Thymus (tissue), 11 donors: ENCODE data around the gene FAM83F. TPM values are rescaled to one million over a fixed set of nuclear protein-coding genes. Genes with fewer than 3 reads are reported as not detected.
A peak's percentile ranks its signal among the peaks of the same experiment; 100 is the strongest.

Source experiments
- DNase-seq, 9 donors: peaks; one replicate each; pipeline ENCODE4 v3.0.0-alpha.2; 2013; ENCODE audit warnings: low spot score in 9 of 9, low read depth in 6 of 9, missing footprints in 1 of 9
- H3K27ac ChIP-seq, 2 donors: one replicate each; pipeline ENCODE4 v1.5.1; 2013; ENCODE audit warnings: control low read depth in 1 of 2, low read depth in 1 of 2, low read length in 1 of 2, mild to moderate bottlenecking in 1 of 2, moderate library complexity in 1 of 2
- H3K27me3 ChIP-seq, 2 donors: one replicate each; pipeline ENCODE4 v1.5.1; 2013; ENCODE audit warnings: low read length in 1 of 2; ENCODE audit not compliant: control insufficient read depth in 2 of 2, insufficient read depth in 1 of 2
- H3K36me3 ChIP-seq, 2 donors: one replicate each; pipeline ENCODE4 v1.5.1; 2013; ENCODE audit warnings: low read length in 1 of 2, mild to moderate bottlenecking in 1 of 2, moderate library complexity in 1 of 2; ENCODE audit not compliant: control insufficient read depth in 2 of 2, insufficient read depth in 2 of 2
- H3K4me1 ChIP-seq, 2 donors: one replicate each; pipeline ENCODE4 v1.5.1; 2013; ENCODE audit warnings: low read length in 2 of 2; ENCODE audit not compliant: control insufficient read depth in 2 of 2, insufficient read depth in 2 of 2
- H3K4me3 ChIP-seq, 2 donors: one replicate each; pipeline ENCODE4 v1.5.1; 2013; ENCODE audit warnings: low read length in 2 of 2, control low read depth in 1 of 2, mild to moderate bottlenecking in 1 of 2
- H3K9me3 ChIP-seq, 2 donors: one replicate each; pipeline ENCODE4 v1.5.1; 2013; ENCODE audit warnings: low read length in 1 of 2, mild to moderate bottlenecking in 1 of 2; ENCODE audit not compliant: control insufficient read depth in 2 of 2, insufficient read depth in 1 of 2
- WGBS: extraction: QIAGEN DNeasy Blood & Tissue Kit; methylation state at CpG from one replicate; pipeline ENCODE4 v1.1.7; 2013; 5-methylcytosine and 5-hydroxymethylcytosine counted together
- polyA plus RNA-seq: library from polyadenylated mRNA; stranded (reverse); fragments of 200-250 nt; gene quantifications from one replicate; pipeline ENCODE4 v1.2.3, GENCODE V29; 2013
- total RNA-seq: library from RNA; stranded (reverse); fragments of 120-200 nt; gene quantifications from one replicate; pipeline ENCODE4 v1.2.4, GENCODE V29; 2013
- donor health status: healthy.

FAM83F gene
- total and polyA plus RNA-seq, 2 donors, result 2.0 to 2.4 TPM

DNA sequence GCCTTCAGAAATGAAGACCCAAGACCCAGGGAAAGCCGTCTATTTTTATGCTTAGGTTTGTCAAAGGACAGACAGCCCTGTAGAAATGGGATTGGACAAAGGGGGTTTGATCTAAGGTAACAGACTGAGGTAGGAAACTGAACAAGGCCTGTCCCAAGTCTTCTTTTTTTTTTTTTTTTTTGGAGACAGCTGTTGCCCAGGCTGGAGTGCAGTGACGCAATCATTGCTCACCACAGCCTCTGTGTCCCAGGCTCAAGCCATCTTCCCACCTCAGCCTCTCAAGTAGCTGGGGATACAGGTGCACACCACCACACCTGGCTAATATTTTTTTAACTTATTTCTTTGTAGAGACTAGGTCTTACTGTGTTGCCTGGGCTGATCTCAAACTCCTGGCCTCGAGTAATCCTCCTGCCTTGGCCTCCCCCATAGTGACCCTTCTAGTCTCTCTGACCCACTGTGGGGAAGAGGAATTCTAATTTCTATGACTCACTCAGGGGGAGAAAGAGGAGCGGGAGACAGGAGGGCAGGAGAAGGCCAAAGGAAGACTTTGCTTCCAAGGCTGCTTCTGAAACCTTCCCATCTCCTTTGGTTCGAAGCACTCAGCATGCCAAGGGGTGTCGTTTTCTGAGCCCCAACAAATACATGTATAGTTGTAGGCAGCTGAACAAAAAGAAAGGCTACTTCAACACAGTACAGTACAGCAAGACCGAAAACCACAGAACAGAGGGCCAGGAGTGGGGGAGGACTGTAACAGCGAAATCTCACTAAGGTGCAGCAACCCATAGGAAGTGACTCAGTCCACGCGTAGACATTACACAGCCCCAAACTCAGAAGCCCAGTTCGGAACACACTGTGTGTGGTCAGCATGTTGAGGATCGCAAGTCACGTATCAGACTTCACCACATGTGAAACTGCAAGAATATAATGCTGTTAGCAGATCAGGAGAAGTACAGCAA lies 33.7 kb upstream of the FAM83F start:
- WGBS, result 60% methylated on average over 13 of the region's 13 CpGs

GRCh38 chr22:39962071-39962470 lies 32.7 kb upstream of the FAM83F start:
- 97% methylated on average over 9 of the region's 9 CpGs for WGBS
- Histone ChIP-seq H3K4me1 (peaks cover 39 to 62% of the 10 kb centered on the region in 2 donors), H3K36me3 (peaks cover 72 to 99% of the 10 kb centered on the region in 2 donors), H3K27me3 (no peaks in the 10 kb centered on the region), H3K4me3 (no peak overlapping the region), H3K9me3 (no peaks in the 10 kb centered on the region), H3K27ac (peak overlapping the region in 1 of 2 donors; percentile 92)
- no peak for DNase-seq

More for the DNA sequence above, 33.7 kb upstream of the FAM83F start:
- Histone ChIP-seq H3K27me3 (no peaks in the 10 kb centered on the region), H3K4me1 (peaks cover 41 to 72% of the 10 kb centered on the region in 2 donors), H3K27ac (peak overlapping the region; percentile 53 to 92), H3K9me3 (no peaks in the 10 kb centered on the region), H3K4me3 (no peak overlapping the region), H3K36me3 (peaks cover 69 to 97% of the 10 kb centered on the region in 2 donors)
- peak in 1 of 9 donors; percentile 55 for DNase-seq

DNA sequence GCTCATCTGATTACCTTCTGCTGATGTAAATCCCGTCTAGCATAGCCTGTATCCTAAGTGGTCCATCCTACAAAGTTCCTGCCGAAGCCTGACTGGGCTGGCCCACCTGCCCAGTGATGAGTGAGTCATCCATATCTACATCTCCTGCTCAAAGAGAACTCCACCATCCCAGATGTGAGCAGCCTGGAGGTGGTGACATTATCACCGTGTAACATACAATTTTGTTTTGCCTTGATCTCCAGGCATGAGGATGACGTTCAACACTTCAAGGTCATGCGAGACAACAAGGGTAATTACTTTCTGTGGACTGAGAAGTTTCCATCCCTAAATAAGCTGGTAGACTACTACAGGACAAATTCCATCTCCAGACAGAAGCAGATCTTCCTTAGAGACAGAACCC lies 29.0 kb upstream of the FAM83F start:
- Histone ChIP-seq H3K36me3 (peaks cover 87 to 99% of the 10 kb centered on the region in 2 donors), H3K4me3 (no peak overlapping the region), H3K9me3 (no peaks in the 10 kb centered on the region), H3K27ac (no peak overlapping the region), H3K4me1 (peaks cover 4 to 26% of the 10 kb centered on the region in 2 donors), H3K27me3 (no peaks in the 10 kb centered on the region)
- WGBS, result 93% methylated on average over 5 of the region's 5 CpGs
- no peak for DNase-seq

DNA sequence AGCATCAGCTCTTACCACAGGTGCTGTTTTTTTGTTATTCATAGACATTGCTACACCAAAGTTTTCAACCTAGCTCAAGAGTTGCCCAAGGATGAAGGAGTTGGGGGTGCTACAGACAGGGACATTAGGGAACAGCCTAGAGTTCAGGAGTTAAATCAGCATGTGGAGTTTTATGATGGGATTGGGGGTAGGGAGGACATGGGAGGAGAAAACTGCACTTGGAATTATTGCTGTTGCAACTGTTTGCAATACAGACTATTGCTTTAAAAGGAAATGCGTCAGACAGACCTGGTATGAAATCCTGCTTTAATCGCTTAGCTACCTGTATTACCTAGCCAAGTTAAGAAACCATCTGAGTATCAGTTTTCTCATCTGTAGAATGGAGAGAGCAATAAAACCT lies 28.3 kb upstream of the FAM83F start:
- peaks cover 0 to 1% of the 10 kb centered on the region in 2 donors for H3K9me3 ChIP-seq
- H3K4me3 ChIP-seq, result no peak overlapping the region
- H3K36me3 ChIP-seq, result peaks cover 87 to 99% of the 10 kb centered on the region in 2 donors
- H3K27ac ChIP-seq, result no peak overlapping the region
- DNase-seq, result no peak
- peaks cover 0 to 21% of the 10 kb centered on the region in 2 donors for H3K4me1 ChIP-seq
- 95% methylated on average over 2 of the region's 2 CpGs for WGBS
- H3K27me3 ChIP-seq, result no peaks in the 10 kb centered on the region

DNA sequence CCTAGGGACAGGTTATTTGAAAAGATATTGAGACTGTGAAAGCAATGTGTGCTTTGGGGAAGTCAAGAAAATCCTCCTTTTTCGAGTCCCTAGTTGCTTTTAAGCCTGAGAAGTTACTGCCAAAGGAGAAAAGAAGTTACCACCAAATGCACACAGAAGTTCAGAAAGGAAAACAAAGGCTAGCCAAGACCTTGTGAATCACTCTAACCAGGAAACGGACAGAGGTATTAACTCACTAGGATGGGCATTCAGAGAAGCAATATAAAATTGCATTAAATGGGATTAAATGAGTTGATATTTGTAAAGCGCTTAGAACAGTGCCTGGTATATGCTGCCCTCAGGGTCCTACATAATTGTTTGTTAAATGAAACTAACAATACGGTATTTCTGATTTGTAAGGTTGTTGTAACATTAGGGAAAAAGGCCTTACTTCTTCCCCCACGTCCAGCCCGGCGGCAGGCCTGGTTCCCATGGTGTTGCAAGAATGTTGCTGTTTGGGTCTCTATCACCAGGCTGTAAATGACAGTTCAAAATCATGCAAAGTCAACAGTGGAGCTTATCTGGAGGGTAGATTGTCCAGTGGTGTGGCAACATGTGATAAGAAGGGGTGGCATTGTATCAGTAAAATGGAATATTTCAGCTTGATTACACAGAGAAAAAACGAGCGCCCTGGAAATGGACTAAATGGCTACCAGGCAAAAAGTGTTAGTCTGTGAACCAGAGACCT lies 27.5 kb upstream of the FAM83F start:
- DNase-seq, result no peak
- H3K27me3 ChIP-seq, result no peaks in the 10 kb centered on the region
- peaks cover 91 to 99% of the 10 kb centered on the region in 2 donors for H3K36me3 ChIP-seq
- no peak overlapping the region for H3K4me3 ChIP-seq
- H3K27ac ChIP-seq, result no peak overlapping the region
- peaks cover 0 to 2% of the 10 kb centered on the region in 2 donors for H3K9me3 ChIP-seq
- peaks cover 0 to 17% of the 10 kb centered on the region in 2 donors for H3K4me1 ChIP-seq
- 97% methylated on average over 9 of the region's 9 CpGs for WGBS

GRCh38 chr22:39967996-39968972 lies 26.5 kb upstream of the FAM83F start:
- H3K36me3 ChIP-seq, result peaks cover 93 to 99% of the 10 kb centered on the region in 2 donors
- peaks cover 0 to 11% of the 10 kb centered on the region in 2 donors for H3K4me1 ChIP-seq
- no peaks in the 10 kb centered on the region for H3K27me3 ChIP-seq
- no peak overlapping the region for H3K4me3 ChIP-seq
- peaks cover 0 to 2% of the 10 kb centered on the region in 2 donors for H3K9me3 ChIP-seq
- no peak for DNase-seq
- H3K27ac ChIP-seq, result no peak overlapping the region
- 92% methylated on average over 20 of the region's 20 CpGs for WGBS

DNA sequence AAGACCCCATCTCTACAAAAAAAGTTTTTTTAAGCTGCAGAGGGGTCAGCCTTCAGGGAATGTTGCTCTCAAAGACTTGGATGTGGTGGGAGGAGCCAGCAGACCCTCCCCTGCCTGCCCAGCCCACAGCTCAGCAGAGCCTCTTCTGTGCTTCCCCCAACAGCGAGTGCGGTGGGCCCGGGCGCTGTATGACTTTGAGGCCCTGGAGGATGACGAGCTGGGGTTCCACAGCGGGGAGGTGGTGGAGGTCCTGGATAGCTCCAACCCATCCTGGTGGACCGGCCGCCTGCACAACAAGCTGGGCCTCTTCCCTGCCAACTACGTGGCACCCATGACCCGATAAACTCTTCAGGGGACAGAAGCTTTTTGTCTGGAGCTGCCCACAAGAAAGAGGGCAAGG lies 24.0 kb upstream of the FAM83F start:
- Histone ChIP-seq H3K36me3 (peaks cover 95 to 99% of the 10 kb centered on the region in 2 donors), H3K27me3 (no peaks in the 10 kb centered on the region), H3K9me3 (peaks cover 0 to 2% of the 10 kb centered on the region in 2 donors), H3K27ac (no peak overlapping the region), H3K4me3 (no peak overlapping the region), H3K4me1 (peaks cover 0 to 5% of the 10 kb centered on the region in 2 donors)
- 98% methylated on average over 10 of the region's 10 CpGs for WGBS
- no peak for DNase-seq

- DNase-seq, result no peak
- H3K27me3 ChIP-seq, result no peaks in the 10 kb centered on the region
- peaks cover 0 to 5% of the 10 kb centered on the region in 2 donors for H3K4me1 ChIP-seq
- H3K27ac ChIP-seq, result peak overlapping the region; percentile 6 to 59
- WGBS, result 91% methylated on average over 5 of the region's 5 CpGs
- peaks cover 83 to 95% of the 10 kb centered on the region in 2 donors for H3K36me3 ChIP-seq
- no peak overlapping the region for H3K4me3 ChIP-seq
- peaks cover 0 to 2% of the 10 kb centered on the region in 2 donors for H3K9me3 ChIP-seq
Measured at GRCh38 chr22:39972641-39973040, 22.1 kb upstream of the FAM83F start.
